SU-DHL-6 (cell line): ENCODE results near the gene CEP70.

ENCODE experiments used
- H2AFZ ChIP-seq: fragments of 200-600 bp; sonication (generic); 2 replicates; pipeline ENCODE4 v1.6.1; 2014; ENCODE audit warnings: low read depth, mild to moderate bottlenecking, moderate library complexity, mixed read lengths, antibody characterized with exemption, low read length; ENCODE audit not compliant: severe bottlenecking
- H3F3A ChIP-seq: fragments of 200-600 bp; shearing (Covaris generic); 2 replicates; pipeline ENCODE4 v1.6.0; 2016; ENCODE audit warnings: antibody characterized with exemption, mild to moderate bottlenecking; ENCODE audit not compliant: insufficient read depth
- H3K27ac ChIP-seq: fragments of 200-600 bp; sonication (generic); 2 replicates; pipeline ENCODE4 v1.5.1; 2016; ENCODE audit warnings: low read depth, mild to moderate bottlenecking, low read length, moderate library complexity, mixed read lengths
- H3K27me3 ChIP-seq: fragments of 200-600 bp; sonication (generic), shearing (Covaris generic); 2 replicates; pipeline ENCODE4 v1.6.0; 2014; ENCODE audit warnings: mild to moderate bottlenecking, low read length
- H3K36me3 ChIP-seq: fragments of 200-600 bp; sonication (generic); 2 replicates; pipeline ENCODE4 v1.6.1; 2014; ENCODE audit warnings: mild to moderate bottlenecking, low read length, mixed read lengths
- H3K4me2 ChIP-seq: fragments of 300-600, 200-600 bp; shearing (Covaris generic), sonication (generic); 2 replicates; pipeline ENCODE4 v1.6.0; 2014; ENCODE audit warnings: low read length, low read depth, mild to moderate bottlenecking; ENCODE audit not compliant: poor library complexity, severe bottlenecking
- H3K4me3 ChIP-seq: fragments of 200-600 bp; sonication (generic); 2 replicates; pipeline ENCODE4 v1.5.1; 2014; ENCODE audit warnings: antibody characterized with exemption, low read length, mild to moderate bottlenecking, mixed read lengths; ENCODE audit not compliant: insufficient read depth, poor library complexity, severe bottlenecking
- H3K79me2 ChIP-seq: fragments of 200-600 bp; sonication (generic); 2 replicates; pipeline ENCODE4 v1.6.1; 2014; ENCODE audit warnings: mild to moderate bottlenecking, low read length, moderate library complexity; ENCODE audit not compliant: insufficient read depth
- H3K9ac ChIP-seq: fragments of 200-600 bp; sonication (generic); 2 replicates; pipeline ENCODE4 v1.7.0; 2014; ENCODE audit warnings: mild to moderate bottlenecking, low read length
- H3K9me2 ChIP-seq: fragments of 200-600 bp; sonication (generic); replicated peaks from 2 replicates; pipeline ENCODE4 v1.6.1; 2014; ENCODE audit warnings: low read length; ENCODE audit not compliant: insufficient read depth
- H3K9me3 ChIP-seq: fragments of 200-600 bp; sonication (generic); 2 replicates; pipeline ENCODE4 v1.6.1; 2014; ENCODE audit warnings: low read length, mixed read lengths; ENCODE audit not compliant: insufficient read depth
- H4K20me1 ChIP-seq: fragments of 200-600 bp; sonication (generic); 2 replicates; pipeline ENCODE4 v1.6.1; 2014; ENCODE audit warnings: low read depth, mild to moderate bottlenecking, antibody characterized with exemption, low read length, moderate library complexity, mixed read lengths
- EZH2phosphoT487 ChIP-seq: fragments of 200-600 bp; sonication (generic), shearing (Covaris generic); conservative IDR thresholded peaks from 2 replicates; pipeline ENCODE4 v1.6.1; 2018; ENCODE audit warnings: mild to moderate bottlenecking, antibody characterized with exemption, low read length, moderate library complexity, mixed read lengths
- TF ChIP-seq, protein P1 (sequence below): fragments of 200-600 bp; sonication (generic); IDR thresholded peaks from one replicate; pipeline ENCODE4 v1.5.1; 2017; ENCODE audit warnings: antibody characterized with exemption, mild to moderate bottlenecking, low read length, moderate library complexity; ENCODE audit not compliant: insufficient read depth, poor library complexity, severe bottlenecking

CEP70 gene

GRCh38 chr3:138625707-138626365 is 31.8 kb upstream of the CEP70 start:
- no peak overlapping the region for H3K4me2 ChIP-seq
- H3K9ac ChIP-seq = no peak overlapping the region
- no peaks in the 10 kb centered on the region for H3F3A ChIP-seq
- no peaks in the 10 kb centered on the region for H3K27me3 ChIP-seq
- H3K27ac ChIP-seq = no peak overlapping the region
- no peak overlapping the region for H3K4me3 ChIP-seq
- no peak overlapping the region for H2AFZ ChIP-seq
- H3K36me3 ChIP-seq = no peaks in the 10 kb centered on the region
- H3K9me2 ChIP-seq = no peaks in the 10 kb centered on the region
- H3K9me3 ChIP-seq = no peaks in the 10 kb centered on the region
- no peaks in the 10 kb centered on the region for H4K20me1 ChIP-seq
- TF ChIP-seq, protein P1, sequence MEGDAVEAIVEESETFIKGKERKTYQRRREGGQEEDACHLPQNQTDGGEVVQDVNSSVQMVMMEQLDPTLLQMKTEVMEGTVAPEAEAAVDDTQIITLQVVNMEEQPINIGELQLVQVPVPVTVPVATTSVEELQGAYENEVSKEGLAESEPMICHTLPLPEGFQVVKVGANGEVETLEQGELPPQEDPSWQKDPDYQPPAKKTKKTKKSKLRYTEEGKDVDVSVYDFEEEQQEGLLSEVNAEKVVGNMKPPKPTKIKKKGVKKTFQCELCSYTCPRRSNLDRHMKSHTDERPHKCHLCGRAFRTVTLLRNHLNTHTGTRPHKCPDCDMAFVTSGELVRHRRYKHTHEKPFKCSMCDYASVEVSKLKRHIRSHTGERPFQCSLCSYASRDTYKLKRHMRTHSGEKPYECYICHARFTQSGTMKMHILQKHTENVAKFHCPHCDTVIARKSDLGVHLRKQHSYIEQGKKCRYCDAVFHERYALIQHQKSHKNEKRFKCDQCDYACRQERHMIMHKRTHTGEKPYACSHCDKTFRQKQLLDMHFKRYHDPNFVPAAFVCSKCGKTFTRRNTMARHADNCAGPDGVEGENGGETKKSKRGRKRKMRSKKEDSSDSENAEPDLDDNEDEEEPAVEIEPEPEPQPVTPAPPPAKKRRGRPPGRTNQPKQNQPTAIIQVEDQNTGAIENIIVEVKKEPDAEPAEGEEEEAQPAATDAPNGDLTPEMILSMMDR = no peak
- no peaks in the 10 kb centered on the region for H3K79me2 ChIP-seq

GRCh38 chr3:138624518-138624917 is 30.5 kb upstream of the CEP70 start:
- Histone ChIP-seq H3K9me2 (no peaks in the 10 kb centered on the region), H4K20me1 (no peaks in the 10 kb centered on the region)

DNA sequence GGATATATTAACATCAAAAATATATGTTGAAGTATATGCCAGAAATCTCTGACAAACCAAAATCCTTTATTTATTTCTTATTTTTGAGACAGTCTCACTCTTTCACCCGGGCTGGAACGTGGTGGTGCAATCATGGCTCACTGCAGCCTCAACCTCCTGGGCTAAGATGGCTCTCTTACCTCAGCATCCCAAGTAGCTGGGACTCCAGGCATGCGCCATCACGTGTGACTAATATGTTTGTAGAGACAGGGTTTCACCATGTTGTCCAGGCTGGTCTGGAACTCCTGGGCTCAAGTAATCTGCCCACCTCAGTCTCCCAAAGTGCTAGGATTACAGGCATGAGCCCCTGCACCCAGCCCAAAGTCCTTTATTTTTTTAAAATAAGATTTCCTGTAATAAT is 26.4 kb upstream of the CEP70 start:
- Histone ChIP-seq H3K4me3 (no peak overlapping the region), H3K9me2 (no peaks in the 10 kb centered on the region), H3K27me3 (no peaks in the 10 kb centered on the region), H3F3A (no peaks in the 10 kb centered on the region), H3K79me2 (no peaks in the 10 kb centered on the region), H3K36me3 (no peaks in the 10 kb centered on the region), H4K20me1 (no peaks in the 10 kb centered on the region), H3K27ac (no peak overlapping the region), H3K9ac (no peak overlapping the region), H2AFZ (no peak overlapping the region), H3K4me2 (no peak overlapping the region), H3K9me3 (no peaks in the 10 kb centered on the region)
- TF ChIP-seq, protein P1 = no peak
- no peak for TF ChIP-seq EZH2phosphoT487

More at GRCh38 chr3:138624518-138624917, 30.5 kb upstream of the CEP70 start:
- Histone ChIP-seq H2AFZ (no peak overlapping the region), H3K27ac (no peak overlapping the region), H3K4me3 (no peak overlapping the region), H3F3A (no peaks in the 10 kb centered on the region), H3K4me2 (no peak overlapping the region), H3K27me3 (no peaks in the 10 kb centered on the region), H3K9ac (no peak overlapping the region), H3K79me2 (no peaks in the 10 kb centered on the region), H3K36me3 (no peaks in the 10 kb centered on the region), H3K9me3 (no peaks in the 10 kb centered on the region)
- TF ChIP-seq EZH2phosphoT487 = no peak
- TF ChIP-seq, protein P1 = no peak
